GM18499 (cell line): ENCODE measurements around the gene ZDHHC22.

Experiments
- ATAC-seq: cut with Tn5 transposase; IDR thresholded peaks from one replicate; pipeline ENCODE4 v1.9.1; 2021; ENCODE audit warnings: moderate number of reproducible peaks; ENCODE audit not compliant: insufficient read depth, unreplicated experiment

ZDHHC22 gene

DNA sequence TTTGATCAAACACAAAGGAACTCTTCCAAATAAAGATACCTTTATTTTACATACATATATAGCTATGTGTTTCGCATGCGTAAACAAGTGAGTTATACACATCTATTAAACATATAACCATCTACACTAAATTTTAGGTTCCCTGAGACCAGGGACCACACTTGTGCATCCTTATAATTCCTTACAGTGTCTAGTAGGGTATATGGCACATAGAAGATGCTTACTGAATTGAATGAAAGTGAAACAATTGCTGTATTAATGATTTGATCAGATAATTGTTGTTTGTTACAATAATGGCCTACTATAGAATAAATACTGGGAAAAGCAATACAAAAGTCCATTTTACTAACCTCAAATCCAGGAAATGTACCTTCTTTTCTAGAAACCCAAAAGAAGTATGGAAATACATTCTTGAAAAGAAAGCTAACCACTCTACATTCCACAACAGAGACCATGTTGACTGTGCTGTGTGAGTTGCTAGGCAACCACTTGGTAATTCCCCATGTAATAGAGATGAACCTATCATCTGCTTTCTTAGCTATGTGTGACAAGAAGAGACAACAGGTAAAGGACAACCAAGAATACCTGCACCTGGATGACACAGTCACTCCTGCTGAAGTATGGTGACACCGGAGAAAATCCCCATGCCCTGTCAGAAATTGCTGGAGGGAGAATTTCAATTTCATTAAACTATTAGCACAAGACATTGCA lies 55.4 kb downstream of the ZDHHC22 start:
- no peak for ATAC-seq

- ATAC-seq = no peak
These were observed 56.1 kb downstream of the ZDHHC22 start for GRCh38 chr14:77085538-77085937.

DNA sequence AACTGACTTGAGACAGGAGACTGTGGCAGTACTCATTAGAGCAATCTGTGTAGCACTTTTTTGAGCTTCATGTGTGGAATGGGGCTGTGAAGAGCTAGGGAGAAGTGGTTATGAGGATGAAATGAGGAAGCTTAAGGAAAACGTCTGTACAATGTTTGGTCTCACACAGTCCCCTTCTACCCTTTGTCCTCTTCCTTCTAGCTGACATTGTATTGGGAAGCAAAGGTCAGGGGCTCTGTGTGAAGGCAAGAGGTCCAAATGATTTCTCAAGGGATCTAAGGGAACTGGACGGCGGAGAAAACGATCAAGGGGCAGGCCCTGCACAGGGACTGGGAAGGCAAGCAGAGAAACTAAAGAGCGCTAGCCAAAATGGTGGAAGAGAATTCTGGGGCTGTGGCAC lies 56.6 kb downstream of the ZDHHC22 start:
- no peak for ATAC-seq

DNA sequence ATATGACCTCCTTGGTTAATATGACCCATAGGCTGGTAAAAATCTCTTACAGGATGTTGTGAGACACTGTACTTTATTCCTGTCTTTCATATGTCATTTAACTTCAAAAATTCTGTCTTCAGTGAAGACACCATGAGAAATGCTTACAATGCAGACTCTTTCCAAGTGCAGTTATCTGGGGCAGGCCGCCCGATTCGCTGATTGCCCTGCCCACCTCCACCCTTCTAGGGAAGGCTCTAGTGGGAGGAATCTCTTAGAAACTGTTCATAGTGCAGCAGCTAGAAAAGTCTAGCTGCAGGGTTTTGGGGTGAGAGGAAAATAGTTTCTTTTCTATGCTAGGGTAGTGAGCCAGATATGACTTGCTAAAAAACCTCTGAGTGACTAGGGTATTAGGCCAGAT lies 58.5 kb downstream of the ZDHHC22 start:
- no peak for ATAC-seq

GRCh38 chr14:77082356-77082755 lies 59.2 kb downstream of the ZDHHC22 start:
- no peak for ATAC-seq
